Astrocyte (in vitro differentiated cells and primary cell): ENCODE data around the gene SAE1.

ENCODE experiments used
- CTCF ChIP-seq: IDR thresholded peaks from 2 replicates; pipeline ENCODE4 v1.5.1; 2011; ENCODE audit warnings: low read depth, mild to moderate bottlenecking, inconsistent platforms, low read length, moderate library complexity; ENCODE audit not compliant: insufficient read depth
- EZH2 ChIP-seq: IDR thresholded peaks from 2 replicates; pipeline ENCODE4 v1.6.1; 2012; ENCODE audit warnings: mild to moderate bottlenecking, low read length, inconsistent platforms; ENCODE audit not compliant: insufficient read depth

- TF ChIP-seq CTCF (no peak), EZH2 (no peak)
These were observed 96.1 kb downstream of the SAE1 start for GRCh38 chr19:47226426-47227351.
